ENCODE measurements around the gene GALNT18.

DNA sequence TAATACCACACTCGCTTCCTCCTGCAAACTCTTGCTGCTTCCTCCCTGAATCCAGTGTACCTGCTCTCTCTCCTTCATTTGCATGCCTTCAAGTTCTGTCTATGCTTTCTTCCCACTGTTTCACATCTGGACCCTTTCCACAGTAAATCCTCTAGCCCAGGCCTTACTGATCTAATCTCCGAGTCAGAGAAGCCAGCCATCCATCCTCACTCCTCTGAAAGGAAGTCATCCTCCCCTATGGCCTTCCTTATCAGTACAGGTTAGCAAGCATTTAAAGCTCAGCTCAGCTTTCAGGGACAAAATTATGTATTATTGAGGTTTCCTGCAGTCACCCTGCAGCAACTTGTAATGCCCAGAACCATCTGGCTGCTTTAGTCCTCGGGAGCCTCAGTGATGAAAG, 116.1 kb downstream of the GALNT18 start:
- TF ChIP-seq POLR2AphosphoS5 (IDR thresholded peaks at IDR 0.05; ENCODE audit: low read depth), result no peak
- TF ChIP-seq, protein P1, sequence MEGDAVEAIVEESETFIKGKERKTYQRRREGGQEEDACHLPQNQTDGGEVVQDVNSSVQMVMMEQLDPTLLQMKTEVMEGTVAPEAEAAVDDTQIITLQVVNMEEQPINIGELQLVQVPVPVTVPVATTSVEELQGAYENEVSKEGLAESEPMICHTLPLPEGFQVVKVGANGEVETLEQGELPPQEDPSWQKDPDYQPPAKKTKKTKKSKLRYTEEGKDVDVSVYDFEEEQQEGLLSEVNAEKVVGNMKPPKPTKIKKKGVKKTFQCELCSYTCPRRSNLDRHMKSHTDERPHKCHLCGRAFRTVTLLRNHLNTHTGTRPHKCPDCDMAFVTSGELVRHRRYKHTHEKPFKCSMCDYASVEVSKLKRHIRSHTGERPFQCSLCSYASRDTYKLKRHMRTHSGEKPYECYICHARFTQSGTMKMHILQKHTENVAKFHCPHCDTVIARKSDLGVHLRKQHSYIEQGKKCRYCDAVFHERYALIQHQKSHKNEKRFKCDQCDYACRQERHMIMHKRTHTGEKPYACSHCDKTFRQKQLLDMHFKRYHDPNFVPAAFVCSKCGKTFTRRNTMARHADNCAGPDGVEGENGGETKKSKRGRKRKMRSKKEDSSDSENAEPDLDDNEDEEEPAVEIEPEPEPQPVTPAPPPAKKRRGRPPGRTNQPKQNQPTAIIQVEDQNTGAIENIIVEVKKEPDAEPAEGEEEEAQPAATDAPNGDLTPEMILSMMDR (IDR thresholded peaks at IDR 0.05; ENCODE audit: insufficient read depth, low read length), result no peak
